Measurements from ENCODE around the gene EIF2D. TPM values are rescaled to one million over a fixed set of nuclear protein-coding genes. Genes with fewer than 3 reads are reported as not detected.
A peak's percentile ranks its signal among the peaks of the same experiment; 100 is the strongest.

Gene EIF2D
- total and polyA plus RNA-seq, 9 of the 15 experiments (the other 6 are each of a cell fraction or from before 2014, with no cell fraction given) = 81.1 to 138 (median 93.9) TPM

DNA sequence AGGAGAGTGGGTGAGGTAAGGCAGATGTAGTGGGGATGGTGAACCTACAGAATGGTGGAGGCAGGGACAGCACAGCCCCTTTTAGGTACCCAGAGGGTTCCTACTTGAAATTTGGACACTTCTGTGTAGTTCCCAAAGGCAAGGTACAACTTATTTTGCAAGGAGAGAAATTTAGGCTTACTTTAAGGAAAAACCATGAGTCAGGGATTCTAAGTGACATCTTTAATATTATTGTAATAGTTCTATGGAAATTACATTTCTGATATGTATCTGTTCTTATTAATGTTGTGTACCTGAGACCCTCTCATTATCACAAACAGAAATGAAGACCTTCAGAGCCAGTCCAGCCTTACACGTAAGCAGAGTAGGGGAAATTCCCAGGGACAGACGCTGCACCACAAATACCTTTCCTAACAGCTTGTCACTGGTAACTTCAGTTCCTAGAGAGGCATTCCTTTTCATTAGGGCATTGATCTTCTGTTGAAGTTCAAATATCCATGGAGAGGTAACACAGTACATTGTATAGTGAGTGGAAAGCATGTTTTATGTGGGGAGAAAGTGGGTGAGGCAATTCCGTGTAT is 30.9 kb upstream of the EIF2D start:
- Histone ChIP-seq H3K27me3 (ENCODE audit: control insufficient read depth in 2 of 2, insufficient read depth in 2 of 2, low read length in 2 of 2) (no peaks in the 10 kb centered on the region), H3K79me2 (ENCODE audit: control insufficient read depth, insufficient read depth, low read length) (peaks cover 18% of the 10 kb centered on the region; the same call in 2 of the 3 replicates), H4K20me1 (replicated peaks; ENCODE audit: control insufficient read depth, insufficient read depth, low read length) (no peaks in the 10 kb centered on the region), H3K9me1 (ENCODE audit: control insufficient read depth, insufficient read depth, low read length) (no peaks in the 10 kb centered on the region), H3K36me3 (ENCODE audit: control insufficient read depth, insufficient read depth, low read length) (peaks cover 48% of the 10 kb centered on the region), H3K4me1 (replicated peaks in 1 of 2; ENCODE audit: control insufficient read depth in 2 of 2, insufficient read depth in 2 of 2, low read length in 2 of 2) (peaks cover 0 to 3% of the 10 kb centered on the region in 2 experiments; a peak in 2 of 5 replicates), H3K27ac (ENCODE audit: extremely low read depth, low read depth, low read length) (peak overlapping the region; percentile 8; the same call in 1 of the 3 replicates), H3K4me2 (ENCODE audit: insufficient read depth, low read length) (no peak overlapping the region), H3K9me3 (replicated peaks; ENCODE audit: control insufficient read depth, insufficient read depth, low read depth, low read length) (no peaks in the 10 kb centered on the region), H3K9ac (ENCODE audit: insufficient read depth in 1 of 2, low read depth in 2 of 2, low read length in 2 of 2) (no peak overlapping the region), H3K4me3 (no peak overlapping the region), H2AFZ (ENCODE audit: low read depth, low read length) (no peak overlapping the region)
- no TSS peak for BruUV-seq (replicated peaks)
- WGBS (ENCODE audit: insufficient coverage, low coverage, missing lambda C conversion rate) = 80% methylated on average over 3 of the region's 3 CpGs
- ATAC-seq = no peak; the same call in 2 of the 3 replicates
- ChIA-PET CTCF (ENCODE audit: low intra/inter-chr PET ratio) (no interaction called here), POLR2A (interaction anchor here (2.1 kb wide), 1 partner anchor 7 kb away, joined by 5 read pairs; the partner anchor contains the start of gene DYRK3)
- intact Hi-C loops (cut with micrococcal nuclease) = no loop called here
- no peak for DNase-seq (ENCODE audit: extremely low read depth in 1 of 4, low spot score in 3 of 4)
- in situ Hi-C loops (cut with MboI) = no loop called here
- FAIRE-seq = no peak
- TF ChIP-seq SMAD2 (IDR thresholded peaks at IDR 0.05; ENCODE audit: low read depth, low read length) = no peak
- TF ChIP-seq ZNF232 (CRISPR knock-in tag; IDR thresholded peaks at IDR 0.05) = 0 out of 2 replicates have a peak, but pooled peaks have one; percentile 28
- no peak for TF ChIP-seq NFYB (IDR thresholded peaks at IDR 0.05; ENCODE audit: extremely low read depth, insufficient read length)
- TF ChIP-seq CCAR2 (IDR thresholded peaks at IDR 0.05; ENCODE audit: low read depth, low read length) = no peak
- no peak for TF ChIP-seq BRF1 (IDR thresholded peaks at IDR 0.05; ENCODE audit: borderline replicate concordance, extremely low read depth, insufficient read length)
- no peak for TF ChIP-seq DDX20 (tag; IDR thresholded peaks at IDR 0.05; ENCODE audit: low read depth)
- TF ChIP-seq ZNF586 (CRISPR knock-in tag; conservative IDR thresholded peaks at IDR 0.05) = no peak
- no peak for TF ChIP-seq NFIX (CRISPR knock-in tag; IDR thresholded peaks at IDR 0.05; ENCODE audit: low read depth)
- no peak for TF ChIP-seq KHSRP (IDR thresholded peaks at IDR 0.05)
- TF ChIP-seq MAFF (IDR thresholded peaks at IDR 0.05; ENCODE audit: low read length) = peak; percentile 42; the same call in 1 of the 2 replicates
- TF ChIP-seq MAFG (tag; conservative IDR thresholded peaks at IDR 0.05) = peak; percentile 61
- TF ChIP-seq ZNF316 (IDR thresholded peaks at IDR 0.05) = peak; percentile 83
- no peak for TF ChIP-seq FOXJ2 (tag; IDR thresholded peaks at IDR 0.05)
- no peak for TF ChIP-seq CHD2 (IDR thresholded peaks at IDR 0.05; ENCODE audit: low read depth, low read length)
- TF ChIP-seq, protein P1, sequence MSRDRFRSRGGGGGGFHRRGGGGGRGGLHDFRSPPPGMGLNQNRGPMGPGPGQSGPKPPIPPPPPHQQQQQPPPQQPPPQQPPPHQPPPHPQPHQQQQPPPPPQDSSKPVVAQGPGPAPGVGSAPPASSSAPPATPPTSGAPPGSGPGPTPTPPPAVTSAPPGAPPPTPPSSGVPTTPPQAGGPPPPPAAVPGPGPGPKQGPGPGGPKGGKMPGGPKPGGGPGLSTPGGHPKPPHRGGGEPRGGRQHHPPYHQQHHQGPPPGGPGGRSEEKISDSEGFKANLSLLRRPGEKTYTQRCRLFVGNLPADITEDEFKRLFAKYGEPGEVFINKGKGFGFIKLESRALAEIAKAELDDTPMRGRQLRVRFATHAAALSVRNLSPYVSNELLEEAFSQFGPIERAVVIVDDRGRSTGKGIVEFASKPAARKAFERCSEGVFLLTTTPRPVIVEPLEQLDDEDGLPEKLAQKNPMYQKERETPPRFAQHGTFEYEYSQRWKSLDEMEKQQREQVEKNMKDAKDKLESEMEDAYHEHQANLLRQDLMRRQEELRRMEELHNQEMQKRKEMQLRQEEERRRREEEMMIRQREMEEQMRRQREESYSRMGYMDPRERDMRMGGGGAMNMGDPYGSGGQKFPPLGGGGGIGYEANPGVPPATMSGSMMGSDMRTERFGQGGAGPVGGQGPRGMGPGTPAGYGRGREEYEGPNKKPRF (IDR thresholded peaks at IDR 0.05; ENCODE audit: low read depth, low read length) = no peak
- no peak for TF ChIP-seq ZNF23 (CRISPR knock-in tag; IDR thresholded peaks at IDR 0.05)
- TF ChIP-seq C11orf30 (IDR thresholded peaks at IDR 0.05; ENCODE audit: low read depth) = peak; percentile 71
- no peak for TF ChIP-seq TEAD2 (tag; IDR thresholded peaks at IDR 0.05)
- TF ChIP-seq CXXC5 (CRISPR knock-in tag; IDR thresholded peaks at IDR 0.05) = no peak
- TF ChIP-seq NCOA6 (IDR thresholded peaks at IDR 0.05) = no peak
- no peak for TF ChIP-seq KAT7 (CRISPR knock-in tag; IDR thresholded peaks at IDR 0.05; ENCODE audit: borderline replicate concordance)
- TF ChIP-seq ZNF445 (CRISPR knock-in tag; IDR thresholded peaks at IDR 0.05; ENCODE audit: low read depth) = no peak
- TF ChIP-seq, protein P2, sequence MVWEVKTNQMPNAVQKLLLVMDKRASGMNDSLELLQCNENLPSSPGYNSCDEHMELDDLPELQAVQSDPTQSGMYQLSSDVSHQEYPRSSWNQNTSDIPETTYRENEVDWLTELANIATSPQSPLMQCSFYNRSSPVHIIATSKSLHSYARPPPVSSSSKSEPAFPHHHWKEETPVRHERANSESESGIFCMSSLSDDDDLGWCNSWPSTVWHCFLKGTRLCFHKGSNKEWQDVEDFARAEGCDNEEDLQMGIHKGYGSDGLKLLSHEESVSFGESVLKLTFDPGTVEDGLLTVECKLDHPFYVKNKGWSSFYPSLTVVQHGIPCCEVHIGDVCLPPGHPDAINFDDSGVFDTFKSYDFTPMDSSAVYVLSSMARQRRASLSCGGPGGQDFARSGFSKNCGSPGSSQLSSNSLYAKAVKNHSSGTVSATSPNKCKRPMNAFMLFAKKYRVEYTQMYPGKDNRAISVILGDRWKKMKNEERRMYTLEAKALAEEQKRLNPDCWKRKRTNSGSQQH (CRISPR knock-in tag; IDR thresholded peaks at IDR 0.05) = no peak
